Neural crest cell (in vitro differentiated cells): ENCODE data around the gene MPPED2. TPM values are rescaled to one million over a fixed set of nuclear protein-coding genes. Genes with fewer than 3 reads are reported as not detected.

ENCODE experiments used
- DNase-seq: peaks from one replicate; pipeline ENCODE4 v3.0.0; 2021; ENCODE audit warnings: low read depth, mixed read lengths, low spot score
- H3K27ac Mint-ChIP-seq: one replicate; pipeline ENCODE4 v1.8.0; 2021; ENCODE audit warnings: mild to moderate bottlenecking, mixed read lengths; ENCODE audit not compliant: unreplicated experiment
- H3K27me3 Mint-ChIP-seq: 2 replicates; pipeline ENCODE4 v1.8.0; 2021; ENCODE audit warnings: low read depth, mild to moderate bottlenecking, mixed read lengths
- H3K36me3 Mint-ChIP-seq: 2 replicates; pipeline ENCODE4 v1.8.0; 2021; ENCODE audit warnings: low read depth, mild to moderate bottlenecking, mixed read lengths
- H3K4me1 Mint-ChIP-seq: 2 replicates; pipeline ENCODE4 v1.8.0; 2021; ENCODE audit warnings: mixed read lengths
- H3K4me3 Mint-ChIP-seq: one replicate; pipeline ENCODE4 v1.8.0; 2021; ENCODE audit warnings: mild to moderate bottlenecking, mixed read lengths
- H3K9me3 Mint-ChIP-seq: 2 replicates; pipeline ENCODE4 v1.8.0; 2021; ENCODE audit warnings: mixed read lengths
- CTCF ChIP-seq: fragments of 200-600 bp; sonication (generic); conservative IDR thresholded peaks from 2 replicates; pipeline ENCODE4 v1.5.0; 2021; ENCODE audit warnings: antibody characterized with exemption, mild to moderate bottlenecking
- total RNA-seq: library from RNA; stranded (reverse); gene quantifications from 2 replicates; pipeline ENCODE4 v1.2.1, GENCODE V29; 2021

Gene MPPED2
- total RNA-seq, 1 donor from 2014 or later = 3.1 TPM

GRCh38 chr11:30545507-30545906, 40.6 kb downstream of the MPPED2 start:
- H3K36me3 Mint-ChIP-seq = no peaks in the 10 kb centered on the region
- H3K4me3 Mint-ChIP-seq = no peak overlapping the region
- no peaks in the 10 kb centered on the region for H3K27me3 Mint-ChIP-seq
- no peaks in the 10 kb centered on the region for H3K9me3 Mint-ChIP-seq
- H3K27ac Mint-ChIP-seq = no peak overlapping the region
- DNase-seq = no peak
- no peaks in the 10 kb centered on the region for H3K4me1 Mint-ChIP-seq
- no peak for TF ChIP-seq CTCF

GRCh38 chr11:30543066-30543465, 43.1 kb downstream of the MPPED2 start:
- no peaks in the 10 kb centered on the region for H3K4me1 Mint-ChIP-seq
- H3K27ac Mint-ChIP-seq = no peak overlapping the region
- no peak for DNase-seq
- H3K36me3 Mint-ChIP-seq = no peaks in the 10 kb centered on the region
- H3K27me3 Mint-ChIP-seq = peaks cover 2% of the 10 kb centered on the region
- no peaks in the 10 kb centered on the region for H3K9me3 Mint-ChIP-seq
- no peak for TF ChIP-seq CTCF
- H3K4me3 Mint-ChIP-seq = no peak overlapping the region

- peaks cover 2% of the 10 kb centered on the region for H3K27me3 Mint-ChIP-seq
- H3K27ac Mint-ChIP-seq = no peak overlapping the region
- no peaks in the 10 kb centered on the region for H3K36me3 Mint-ChIP-seq
- H3K4me3 Mint-ChIP-seq = no peak overlapping the region
- H3K4me1 Mint-ChIP-seq = peaks cover 5% of the 10 kb centered on the region
- H3K9me3 Mint-ChIP-seq = no peaks in the 10 kb centered on the region
- TF ChIP-seq CTCF = no peak
- no peak for DNase-seq
Observed at GRCh38 chr11:30540781-30541180, 45.4 kb downstream of the MPPED2 start.

- Mint-ChIP-seq H3K36me3 (no peaks in the 10 kb centered on the region), H3K4me3 (no peak overlapping the region), H3K27me3 (peaks cover 2% of the 10 kb centered on the region), H3K4me1 (peaks cover 8% of the 10 kb centered on the region), H3K9me3 (no peaks in the 10 kb centered on the region), H3K27ac (no peak overlapping the region)
- no peak for DNase-seq
- no peak for TF ChIP-seq CTCF
Observed at GRCh38 chr11:30538251-30538650, 47.9 kb downstream of the MPPED2 start.

- no peaks in the 10 kb centered on the region for H3K36me3 Mint-ChIP-seq
- no peak for DNase-seq
- H3K27me3 Mint-ChIP-seq = peaks cover 2% of the 10 kb centered on the region
- H3K4me1 Mint-ChIP-seq = peaks cover 8% of the 10 kb centered on the region
- no peaks in the 10 kb centered on the region for H3K9me3 Mint-ChIP-seq
- H3K27ac Mint-ChIP-seq = no peak overlapping the region
- TF ChIP-seq CTCF = no peak
- no peak overlapping the region for H3K4me3 Mint-ChIP-seq
Observed at GRCh38 chr11:30535818-30536217, 50.3 kb downstream of the MPPED2 start.

- no peak for TF ChIP-seq CTCF
- H3K4me1 Mint-ChIP-seq = peaks cover 8% of the 10 kb centered on the region
- no peak overlapping the region for H3K27ac Mint-ChIP-seq
- H3K36me3 Mint-ChIP-seq = no peaks in the 10 kb centered on the region
- no peaks in the 10 kb centered on the region for H3K27me3 Mint-ChIP-seq
- DNase-seq = no peak
- H3K9me3 Mint-ChIP-seq = no peaks in the 10 kb centered on the region
- H3K4me3 Mint-ChIP-seq = no peak overlapping the region
Observed at GRCh38 chr11:30533445-30533947, 52.7 kb downstream of the MPPED2 start.
